Stimulated activated CD4-positive, alpha-beta T cell treated with anti-CD3 and anti-CD28 coated beads, Interleukin-1b, Interleukin-23, amount 100 ng/mL, for 24 hours (primary cell): ENCODE measurements around the gene LYRM9.
A peak's percentile ranks its signal among the peaks of the same experiment; 100 is the strongest.
"Not testable (repeated sequence)": the region's sequence is repeated elsewhere in the genome, so short reads cannot be mapped to it uniquely, and the experiment has no call there.

Experiments
- DNase-seq, 4 experiments: peaks; one replicate each; pipeline ENCODE4 v3.0.0-alpha.2; 2020; ENCODE audit warnings: low read depth in 4 of 4, low spot score in 1 of 4

The LYRM9 gene

GRCh38 chr17:27892866-27893769, at the start of gene LYRM9:
TSS of gene LYRM9 (minus strand) at chr17:27893365. CDS start at chr17:27882694, 10,671 bp downstream.
- peak; percentile 84 to 94 (median 88) for DNase-seq

GRCh38 chr17:27940503-27941428, 47.6 kb upstream of the LYRM9 start:
- no peak for DNase-seq

GRCh38 chr17:27939474-27940465, 46.6 kb upstream of the LYRM9 start:
- DNase-seq, result no peak

DNA sequence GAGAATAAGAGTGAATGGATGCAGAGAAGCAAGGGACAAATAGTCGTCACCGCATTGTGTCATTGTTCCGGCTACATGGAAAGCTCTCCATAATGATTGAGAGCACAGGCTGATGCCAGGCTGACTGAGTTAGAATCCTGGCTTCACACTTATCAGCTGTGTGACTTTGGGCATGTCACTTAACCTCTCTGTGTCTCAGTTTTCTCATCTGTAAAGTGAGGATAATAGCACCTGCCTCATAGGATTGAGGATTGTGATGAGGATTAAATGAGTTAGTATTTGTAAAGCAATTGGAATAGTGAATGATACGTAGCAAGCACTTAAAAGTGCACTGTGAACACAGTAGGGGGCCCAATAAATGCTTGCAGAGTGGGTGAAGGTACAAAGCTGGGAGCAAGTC, 45.7 kb upstream of the LYRM9 start:
- DNase-seq, result no peak

DNA sequence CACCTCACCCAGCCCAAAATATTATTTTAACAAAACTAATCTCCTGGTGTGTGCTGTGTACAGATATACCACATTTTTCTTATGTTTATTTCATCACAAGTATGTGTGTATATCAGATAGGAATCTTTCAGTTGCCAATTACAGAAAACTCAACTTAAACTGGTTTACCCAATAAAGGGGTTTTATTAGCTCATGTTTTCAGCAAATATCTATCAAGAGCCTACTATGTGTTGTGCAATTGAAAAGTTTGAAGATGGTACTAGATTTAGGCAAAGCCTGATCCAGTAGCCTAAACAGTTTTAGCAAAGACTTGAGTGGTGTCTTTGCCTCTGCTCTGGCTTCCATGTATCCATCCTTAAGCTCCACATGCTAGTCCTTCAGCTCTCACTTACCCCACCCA, 45.1 kb upstream of the LYRM9 start:
- no peak for DNase-seq

DNA sequence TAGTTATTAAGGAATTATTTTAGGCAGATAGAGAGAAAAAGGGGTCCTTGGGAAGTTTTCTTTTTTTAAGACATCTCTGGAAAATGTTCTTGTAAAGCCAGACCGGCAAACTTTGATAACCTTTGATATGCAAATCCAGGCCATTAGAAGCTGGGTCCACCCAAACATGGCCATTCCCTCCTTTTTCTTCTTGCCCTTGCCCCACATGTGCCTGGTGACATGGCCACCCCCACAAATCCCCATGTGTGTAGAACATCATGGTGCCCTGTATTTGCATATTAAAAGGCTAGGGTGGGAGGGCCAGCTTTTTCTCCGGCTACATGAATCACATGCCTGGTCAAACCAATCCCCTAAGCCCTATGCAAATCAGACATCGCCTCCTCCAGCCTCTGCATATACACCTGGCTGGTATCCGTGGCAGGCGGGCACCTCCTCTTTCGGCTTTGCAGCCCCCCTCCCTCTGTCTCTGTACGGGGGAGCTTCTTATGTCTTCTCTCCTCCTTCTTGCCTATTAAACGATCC, 43.9 kb upstream of the LYRM9 start:
- DNase-seq, result no peak

DNA sequence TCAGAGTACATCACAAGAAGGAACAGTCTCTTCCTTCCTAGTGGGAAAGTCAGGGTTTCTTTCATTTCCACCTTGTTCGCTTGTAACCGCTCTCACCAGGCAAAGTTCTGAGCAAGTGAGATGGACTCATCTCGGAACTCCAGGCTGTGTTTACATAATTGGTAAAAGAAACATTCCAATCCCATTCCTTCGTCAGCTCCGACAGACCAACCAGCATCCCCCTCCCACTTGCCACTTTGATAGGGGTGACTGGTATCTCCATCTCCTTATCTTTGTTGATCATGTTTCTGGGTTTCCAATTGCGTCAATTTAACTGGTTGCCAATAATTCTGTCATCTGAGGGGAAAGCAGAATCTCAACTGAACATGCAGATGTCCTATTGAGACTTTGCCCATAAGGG, 36.8 kb upstream of the LYRM9 start:
- no peak for DNase-seq

DNA sequence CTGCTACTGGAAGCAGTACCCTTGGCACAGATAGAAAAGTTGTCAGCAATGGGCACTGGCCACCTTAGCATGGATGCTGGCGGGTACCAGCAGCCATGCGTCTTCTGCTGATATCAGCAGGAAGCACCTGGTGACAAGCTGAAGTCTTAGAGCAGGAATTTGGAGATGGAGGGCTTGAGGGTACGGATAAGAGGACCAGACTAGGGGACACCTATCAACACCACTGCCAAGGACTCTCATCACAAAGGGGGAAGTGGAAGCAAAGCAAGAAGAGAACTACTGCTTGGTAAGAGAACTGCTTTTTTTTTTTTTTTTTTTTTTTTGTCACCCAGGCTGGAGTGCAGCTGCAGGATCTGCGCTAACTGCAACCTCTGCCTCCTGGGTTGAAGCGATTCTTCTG, 35.4 kb upstream of the LYRM9 start:
- DNase-seq, result no peak

DNA sequence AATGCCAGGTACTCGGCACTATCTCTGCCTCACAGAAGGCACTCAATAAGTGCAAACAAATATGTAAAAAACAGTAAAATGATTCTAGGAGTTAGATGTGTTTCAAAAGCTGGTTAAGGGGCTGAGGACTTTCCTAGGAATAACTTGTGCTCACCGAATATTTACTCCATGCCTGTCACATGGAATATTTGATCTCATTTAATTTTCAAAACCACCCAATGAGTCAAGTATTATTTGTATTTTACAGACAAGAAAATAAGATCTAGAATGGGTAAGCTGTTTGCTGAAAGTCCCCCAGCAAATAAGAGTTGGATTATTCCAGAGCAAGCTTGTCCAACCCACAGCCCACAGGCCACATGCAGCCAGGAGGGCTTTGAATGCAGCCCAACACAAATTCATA, 34.6 kb upstream of the LYRM9 start:
- no peak for DNase-seq

DNA sequence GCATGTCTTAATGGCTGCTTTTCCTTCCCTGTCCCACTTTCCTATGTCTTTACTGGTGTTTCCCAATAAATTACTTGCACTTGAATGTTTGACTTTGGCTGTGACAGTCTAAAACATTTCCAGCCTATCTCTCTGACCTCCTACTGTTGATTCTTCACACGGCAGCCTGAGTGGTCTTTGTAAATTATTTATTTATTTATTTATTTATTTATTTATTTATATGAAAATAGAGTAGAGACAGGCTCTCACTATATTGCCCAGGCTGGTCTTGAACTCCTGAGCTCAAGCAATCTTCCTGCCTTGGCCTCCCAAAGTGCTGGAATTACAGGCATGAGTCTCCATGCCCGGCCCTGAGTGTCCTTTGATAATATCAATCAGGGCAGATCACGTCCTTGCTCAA, 28.4 kb upstream of the LYRM9 start:
- DNase-seq, result no peak

- no peak for DNase-seq
Observed at GRCh38 chr17:27921077-27921476, 27.9 kb upstream of the LYRM9 start.

- DNase-seq, result no peak
Observed at GRCh38 chr17:27920569-27920968, 27.4 kb upstream of the LYRM9 start.

GRCh38 chr17:27919079-27919478, 25.9 kb upstream of the LYRM9 start:
- no peak for DNase-seq

DNA sequence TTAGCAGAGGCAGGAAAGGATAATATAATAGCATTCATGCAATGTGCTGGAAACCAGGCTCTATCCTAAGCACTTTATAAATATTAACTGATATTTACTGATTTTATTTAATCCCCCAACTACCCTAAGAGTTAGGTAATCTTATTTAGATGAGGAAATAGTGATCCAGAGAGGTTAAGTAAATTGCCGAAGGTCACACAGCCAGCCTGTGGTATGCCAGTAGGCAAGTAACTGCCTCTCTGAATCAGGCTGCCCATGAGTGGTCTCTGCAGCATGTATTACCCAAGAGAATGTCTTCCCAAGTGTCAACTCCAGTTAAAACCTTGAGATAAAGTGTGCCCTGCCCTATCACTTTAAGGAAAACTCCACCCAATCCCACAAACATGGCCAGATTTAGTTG, 25.3 kb upstream of the LYRM9 start:
- no peak for DNase-seq

GRCh38 chr17:27917000-27917399, 23.8 kb upstream of the LYRM9 start:
- no peak for DNase-seq

- no peak for DNase-seq
Observed at GRCh38 chr17:27915709-27916108, 22.5 kb upstream of the LYRM9 start.

DNA sequence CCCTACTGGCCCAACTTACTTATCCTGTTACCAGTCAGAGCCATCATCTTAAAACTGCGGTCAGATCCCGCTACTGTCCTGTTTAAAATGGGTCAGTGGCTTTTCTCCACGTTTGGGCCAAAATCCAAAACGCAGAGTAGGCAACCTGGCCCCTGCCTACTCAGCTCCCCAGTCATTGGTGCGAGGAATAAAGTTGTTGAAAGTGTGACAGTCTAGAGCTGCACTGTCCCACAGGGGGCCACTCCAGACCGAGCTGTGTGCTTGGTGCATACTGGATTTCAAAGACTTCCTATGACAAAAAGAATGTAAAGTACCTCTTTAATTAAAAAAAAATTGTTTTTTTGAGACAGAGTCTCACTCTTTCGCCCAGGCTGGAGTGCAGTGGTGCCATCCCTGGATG, 21.2 kb upstream of the LYRM9 start:
- no peak for DNase-seq

GRCh38 chr17:27912964-27913363, 19.8 kb upstream of the LYRM9 start:
- DNase-seq, result no peak

GRCh38 chr17:27912299-27912698, 19.1 kb upstream of the LYRM9 start:
- DNase-seq, result not testable (repeated sequence)

DNA sequence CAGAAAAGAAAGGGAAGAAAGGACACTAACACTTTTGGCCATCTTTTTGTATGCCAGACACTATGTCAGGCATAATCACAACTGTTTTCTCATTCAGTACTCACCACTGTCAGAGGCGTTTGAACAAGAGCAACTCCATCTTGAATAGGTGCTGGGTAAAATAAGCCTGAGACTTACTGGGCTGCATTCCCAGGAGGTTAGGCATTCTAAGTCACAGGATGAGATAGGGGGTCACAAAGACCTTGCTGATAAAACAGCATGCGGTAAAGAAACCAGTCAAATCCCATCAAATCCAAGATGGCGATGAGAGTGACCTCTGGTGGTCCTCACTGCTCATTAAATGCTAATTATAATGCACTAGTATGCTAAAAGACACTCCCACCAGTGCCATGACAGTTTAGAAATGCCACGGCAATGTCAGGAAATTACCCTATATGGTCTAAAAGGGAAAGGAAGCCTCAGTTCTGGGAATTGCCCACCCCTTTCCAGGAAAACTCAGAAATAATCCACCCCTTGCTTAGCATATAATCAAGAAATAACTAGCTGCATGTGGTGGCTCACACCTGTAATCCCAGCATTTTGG, 14.9 kb upstream of the LYRM9 start:
- DNase-seq, result no peak
